NCI-H2171 treated with DMSO at 0.1 percent for 48 hours (cell line): ENCODE data around the gene ANKS1A.
"Not testable (repeated sequence)": the region's sequence is repeated elsewhere in the genome, so short reads cannot be mapped to it uniquely, and the experiment has no call there.

Experiments used
- DNase-seq: peaks from one replicate; lab custom pipeline; 2025; lab: John Stamatoyannopoulos, UW

Gene ANKS1A

GRCh38 chr6:34884073-34884472 is 5.0 kb upstream of the ANKS1A start:
- DNase-seq, result not testable (repeated sequence)

GRCh38 chr6:34884996-34885395 is 4.1 kb upstream of the ANKS1A start:
- no peak for DNase-seq

GRCh38 chr6:34885837-34886236 is 3.2 kb upstream of the ANKS1A start:
- DNase-seq, result not testable (repeated sequence)

GRCh38 chr6:34887753-34888513 is 1.1 kb upstream of the ANKS1A start, which contains the start of gene TAF11:
TAF11 (minus strand) TSS chr6:34888042; CDS start chr6:34887957, 85 bp downstream.
- peak; percentile 95 for DNase-seq

GRCh38 chr6:34888514-34888856 is 570 bp upstream of the ANKS1A start:
- DNase-seq, result no peak

GRCh38 chr6:34890533-34890925 is 1.5 kb downstream of the ANKS1A start:
- DNase-seq, result no peak

- DNase-seq, result no peak
Measured at GRCh38 chr6:34891296-34891695, 2.2 kb downstream of the ANKS1A start.

- DNase-seq, result no peak
Measured at GRCh38 chr6:34894693-34895092, 5.6 kb downstream of the ANKS1A start.

- no peak for DNase-seq
Measured at GRCh38 chr6:34897130-34897529, 8.1 kb downstream of the ANKS1A start.

- no peak for DNase-seq
Measured at GRCh38 chr6:34897716-34898115, 8.7 kb downstream of the ANKS1A start.

- not testable (repeated sequence) for DNase-seq
Measured at GRCh38 chr6:34899748-34900147, 10.7 kb downstream of the ANKS1A start.

- DNase-seq, result no peak
Measured at GRCh38 chr6:34900321-34901031, 11.4 kb downstream of the ANKS1A start.

GRCh38 chr6:34901930-34902329 is 12.9 kb downstream of the ANKS1A start:
- no peak for DNase-seq

GRCh38 chr6:34904990-34905613 is 16.0 kb downstream of the ANKS1A start:
- no peak for DNase-seq

GRCh38 chr6:34906826-34907225 is 17.8 kb downstream of the ANKS1A start:
- no peak for DNase-seq

GRCh38 chr6:34908194-34908593 is 19.1 kb downstream of the ANKS1A start:
- DNase-seq, result no peak

GRCh38 chr6:34909320-34909883 is 20.3 kb downstream of the ANKS1A start:
- no peak for DNase-seq

GRCh38 chr6:34911822-34912221 is 22.8 kb downstream of the ANKS1A start:
- DNase-seq, result no peak

GRCh38 chr6:34912715-34913464 is 23.8 kb downstream of the ANKS1A start:
- DNase-seq, result no peak

- DNase-seq, result no peak
Measured at GRCh38 chr6:34914358-34914757, 25.3 kb downstream of the ANKS1A start.

- DNase-seq, result no peak
Measured at GRCh38 chr6:34916348-34916967, 27.4 kb downstream of the ANKS1A start.
